ENCODE data around the gene NPFFR2.

NPFFR2 gene

DNA sequence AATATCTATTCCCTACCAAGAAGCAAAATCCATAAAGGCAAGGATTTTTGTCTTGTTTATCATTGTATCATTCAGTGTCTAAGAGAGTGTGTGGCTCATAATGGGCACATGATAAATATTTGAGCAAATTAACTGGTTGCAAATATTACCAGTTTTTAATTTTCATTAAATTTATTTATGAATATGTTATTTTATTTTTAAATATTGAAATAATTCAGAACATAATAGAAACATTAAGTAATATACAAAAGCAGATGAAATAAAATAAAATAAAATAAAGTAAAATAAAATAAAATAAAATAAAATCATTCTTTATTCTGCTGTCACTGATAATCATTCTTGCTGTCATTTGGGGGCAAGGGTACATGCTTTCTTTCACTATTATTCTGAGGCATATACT, 120.9 kb downstream of the NPFFR2 start:
- TF ChIP-seq EGR1 (IDR thresholded peaks at IDR 0.05) (no peak), CEBPB (IDR thresholded peaks at IDR 0.05) (no peak)

DNA sequence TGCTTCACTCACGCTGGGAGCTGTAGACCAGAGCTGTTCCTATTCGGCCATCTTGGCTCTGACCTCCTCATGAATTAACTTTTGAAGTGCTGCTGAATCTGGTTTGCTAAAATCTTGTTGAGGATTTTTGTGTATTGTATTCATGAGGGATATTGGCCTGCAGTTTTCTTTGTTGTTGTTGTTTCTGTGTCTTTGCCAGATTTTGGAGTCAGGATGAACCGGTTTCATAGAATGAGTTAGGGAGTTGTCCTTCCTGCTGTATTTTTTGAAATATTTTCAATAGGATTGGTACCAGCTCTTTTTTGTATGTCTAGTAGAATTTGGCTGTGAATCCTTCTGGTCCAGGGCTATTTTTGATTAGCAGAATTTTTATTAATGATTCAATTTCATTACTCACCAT, 138.1 kb downstream of the NPFFR2 start:
- TF ChIP-seq, protein P1, sequence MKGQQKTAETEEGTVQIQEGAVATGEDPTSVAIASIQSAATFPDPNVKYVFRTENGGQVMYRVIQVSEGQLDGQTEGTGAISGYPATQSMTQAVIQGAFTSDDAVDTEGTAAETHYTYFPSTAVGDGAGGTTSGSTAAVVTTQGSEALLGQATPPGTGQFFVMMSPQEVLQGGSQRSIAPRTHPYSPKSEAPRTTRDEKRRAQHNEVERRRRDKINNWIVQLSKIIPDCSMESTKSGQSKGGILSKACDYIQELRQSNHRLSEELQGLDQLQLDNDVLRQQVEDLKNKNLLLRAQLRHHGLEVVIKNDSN (IDR thresholded peaks at IDR 0.05) = no peak
- TF ChIP-seq YY1 (IDR thresholded peaks at IDR 0.05; ENCODE audit: low read depth) = no peak
- TF ChIP-seq, protein P2, sequence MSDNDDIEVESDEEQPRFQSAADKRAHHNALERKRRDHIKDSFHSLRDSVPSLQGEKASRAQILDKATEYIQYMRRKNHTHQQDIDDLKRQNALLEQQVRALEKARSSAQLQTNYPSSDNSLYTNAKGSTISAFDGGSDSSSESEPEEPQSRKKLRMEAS (IDR thresholded peaks at IDR 0.05) = no peak
- TF ChIP-seq EP300 (IDR thresholded peaks at IDR 0.05; ENCODE audit: borderline replicate concordance) = no peak
- no peak for TF ChIP-seq TAF1 (IDR thresholded peaks at IDR 0.05; ENCODE audit: low read depth)
- no peak for TF ChIP-seq TCF12 (IDR thresholded peaks at IDR 0.05; ENCODE audit: low read depth)
- no peak for TF ChIP-seq TEAD4 (IDR thresholded peaks at IDR 0.05)
- TF ChIP-seq EGR1 (IDR thresholded peaks at IDR 0.05) = no peak
- TF ChIP-seq ZBTB7A (IDR thresholded peaks at IDR 0.05; ENCODE audit: low read depth) = no peak
- TF ChIP-seq RAD21 (IDR thresholded peaks at IDR 0.05; ENCODE audit: low read depth) = no peak

DNA sequence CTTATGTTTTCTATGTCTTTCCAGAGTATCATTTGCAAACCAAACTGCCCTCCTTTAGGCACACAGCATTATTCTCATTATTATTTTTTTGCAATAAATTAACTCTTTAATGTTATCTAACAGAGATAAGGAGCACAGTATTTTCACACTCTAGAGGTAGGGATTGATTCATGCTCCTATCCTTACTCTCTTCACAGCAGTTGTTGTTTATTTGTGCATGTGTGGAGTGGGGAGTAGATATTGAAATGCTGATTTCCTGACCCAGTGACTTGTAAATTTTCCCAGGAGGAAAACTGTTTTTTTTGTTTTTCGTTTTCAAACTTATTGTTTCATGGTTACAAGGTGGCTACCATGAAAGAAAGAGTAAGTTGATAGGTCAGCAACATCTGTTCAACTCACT, 140.0 kb downstream of the NPFFR2 start:
- no peak for TF ChIP-seq TAF1 (IDR thresholded peaks at IDR 0.05; ENCODE audit: low read depth)
- TF ChIP-seq NFIC (IDR thresholded peaks at IDR 0.05) = no peak
- TF ChIP-seq EGR1 (IDR thresholded peaks at IDR 0.05) = no peak
- TF ChIP-seq, protein P2 (IDR thresholded peaks at IDR 0.05) = no peak
- TF ChIP-seq YY1 (IDR thresholded peaks at IDR 0.05; ENCODE audit: low read depth) = no peak
- TF ChIP-seq, protein P3, sequence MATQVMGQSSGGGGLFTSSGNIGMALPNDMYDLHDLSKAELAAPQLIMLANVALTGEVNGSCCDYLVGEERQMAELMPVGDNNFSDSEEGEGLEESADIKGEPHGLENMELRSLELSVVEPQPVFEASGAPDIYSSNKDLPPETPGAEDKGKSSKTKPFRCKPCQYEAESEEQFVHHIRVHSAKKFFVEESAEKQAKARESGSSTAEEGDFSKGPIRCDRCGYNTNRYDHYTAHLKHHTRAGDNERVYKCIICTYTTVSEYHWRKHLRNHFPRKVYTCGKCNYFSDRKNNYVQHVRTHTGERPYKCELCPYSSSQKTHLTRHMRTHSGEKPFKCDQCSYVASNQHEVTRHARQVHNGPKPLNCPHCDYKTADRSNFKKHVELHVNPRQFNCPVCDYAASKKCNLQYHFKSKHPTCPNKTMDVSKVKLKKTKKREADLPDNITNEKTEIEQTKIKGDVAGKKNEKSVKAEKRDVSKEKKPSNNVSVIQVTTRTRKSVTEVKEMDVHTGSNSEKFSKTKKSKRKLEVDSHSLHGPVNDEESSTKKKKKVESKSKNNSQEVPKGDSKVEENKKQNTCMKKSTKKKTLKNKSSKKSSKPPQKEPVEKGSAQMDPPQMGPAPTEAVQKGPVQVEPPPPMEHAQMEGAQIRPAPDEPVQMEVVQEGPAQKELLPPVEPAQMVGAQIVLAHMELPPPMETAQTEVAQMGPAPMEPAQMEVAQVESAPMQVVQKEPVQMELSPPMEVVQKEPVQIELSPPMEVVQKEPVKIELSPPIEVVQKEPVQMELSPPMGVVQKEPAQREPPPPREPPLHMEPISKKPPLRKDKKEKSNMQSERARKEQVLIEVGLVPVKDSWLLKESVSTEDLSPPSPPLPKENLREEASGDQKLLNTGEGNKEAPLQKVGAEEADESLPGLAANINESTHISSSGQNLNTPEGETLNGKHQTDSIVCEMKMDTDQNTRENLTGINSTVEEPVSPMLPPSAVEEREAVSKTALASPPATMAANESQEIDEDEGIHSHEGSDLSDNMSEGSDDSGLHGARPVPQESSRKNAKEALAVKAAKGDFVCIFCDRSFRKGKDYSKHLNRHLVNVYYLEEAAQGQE (IDR thresholded peaks at IDR 0.05; ENCODE audit: low read depth) = no peak
- TF ChIP-seq FOXM1 (IDR thresholded peaks at IDR 0.05; ENCODE audit: borderline replicate concordance, low read depth) = no peak
- TF ChIP-seq CEBPB (IDR thresholded peaks at IDR 0.05) = no peak
- no peak for TF ChIP-seq TEAD4 (IDR thresholded peaks at IDR 0.05)
- TF ChIP-seq, protein P1 (IDR thresholded peaks at IDR 0.05) = no peak
- no peak for TF ChIP-seq CREB1 (IDR thresholded peaks at IDR 0.05; ENCODE audit: low read depth)

DNA sequence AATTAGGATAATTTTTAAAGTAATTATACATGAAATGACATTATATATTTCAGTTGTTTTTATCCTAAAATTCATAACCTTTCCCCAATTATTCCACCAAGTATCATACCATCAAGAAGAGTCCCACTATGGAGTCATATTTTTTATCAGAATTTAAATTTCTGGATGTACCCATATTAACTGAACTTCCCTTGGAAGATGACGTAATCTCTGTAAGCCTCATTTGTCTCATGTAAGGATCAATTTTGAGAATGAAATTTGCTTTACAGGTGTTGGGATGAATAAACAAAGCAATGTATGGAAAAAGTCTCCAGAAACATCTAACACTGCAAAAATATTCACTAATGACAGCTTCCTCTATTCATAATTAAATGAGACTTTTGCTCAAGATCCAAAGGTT, 147.5 kb downstream of the NPFFR2 start:
- TF ChIP-seq CEBPB (IDR thresholded peaks at IDR 0.05) (no peak), FOXM1 (IDR thresholded peaks at IDR 0.05; ENCODE audit: borderline replicate concordance, low read depth) (no peak), NFIC (IDR thresholded peaks at IDR 0.05) (no peak), EP300 (IDR thresholded peaks at IDR 0.05; ENCODE audit: borderline replicate concordance) (no peak), CREB1 (IDR thresholded peaks at IDR 0.05; ENCODE audit: low read depth) (no peak), TAF1 (IDR thresholded peaks at IDR 0.05; ENCODE audit: low read depth) (no peak), TCF12 (IDR thresholded peaks at IDR 0.05; ENCODE audit: low read depth) (no peak), TEAD4 (IDR thresholded peaks at IDR 0.05) (no peak), RAD21 (IDR thresholded peaks at IDR 0.05; ENCODE audit: low read depth) (no peak), EGR1 (IDR thresholded peaks at IDR 0.05) (no peak)
- TF ChIP-seq, protein P3 (IDR thresholded peaks at IDR 0.05; ENCODE audit: low read depth) = no peak
- TF ChIP-seq, protein P2 (IDR thresholded peaks at IDR 0.05) = no peak
- TF ChIP-seq, protein P1 (IDR thresholded peaks at IDR 0.05) = no peak

DNA sequence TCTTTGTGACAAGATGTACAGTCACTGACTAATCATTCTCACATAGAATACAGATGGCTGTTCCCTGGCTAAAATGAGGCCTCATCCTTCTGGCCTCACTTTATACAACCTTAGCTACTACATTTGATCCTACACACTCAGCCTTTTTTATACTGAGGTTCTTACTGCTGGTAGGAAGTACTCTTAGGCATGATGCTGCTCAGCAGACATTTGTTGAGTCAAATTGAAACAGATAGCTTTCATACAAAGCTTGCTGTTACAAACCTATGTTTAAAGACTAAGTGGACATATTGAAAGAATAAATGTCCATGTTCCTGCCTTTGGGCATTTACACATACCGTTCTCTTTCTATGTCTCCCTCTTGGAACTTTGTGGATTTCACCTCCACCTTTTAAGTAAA, 154.9 kb downstream of the NPFFR2 start:
- TF ChIP-seq TCF12 (IDR thresholded peaks at IDR 0.05; ENCODE audit: low read depth) (no peak), EGR1 (IDR thresholded peaks at IDR 0.05) (no peak), YY1 (IDR thresholded peaks at IDR 0.05; ENCODE audit: low read depth) (no peak), TEAD4 (IDR thresholded peaks at IDR 0.05) (no peak), EP300 (IDR thresholded peaks at IDR 0.05; ENCODE audit: borderline replicate concordance) (no peak), CEBPB (IDR thresholded peaks at IDR 0.05) (no peak)
- TF ChIP-seq, protein P2 (IDR thresholded peaks at IDR 0.05) = no peak

DNA sequence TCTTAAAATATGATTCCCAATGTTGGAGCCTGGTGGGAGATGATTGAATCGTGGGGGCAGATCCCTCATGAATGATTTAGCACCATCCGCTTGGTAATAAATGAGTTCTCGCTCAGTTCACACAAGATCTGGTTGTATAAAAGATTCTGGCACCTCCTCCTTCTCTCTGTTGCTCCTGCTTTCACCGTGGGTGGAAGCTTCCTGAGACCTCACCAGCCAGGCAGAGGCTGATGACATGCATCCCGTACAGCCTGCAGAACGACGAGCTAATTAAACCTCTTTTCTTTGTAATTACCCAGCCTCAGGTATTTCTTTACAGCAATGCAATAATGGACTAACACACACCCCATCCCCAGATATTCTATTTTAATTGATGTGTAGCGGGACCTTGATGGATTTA, 162.2 kb downstream of the NPFFR2 start:
- TF ChIP-seq YY1 (IDR thresholded peaks at IDR 0.05; ENCODE audit: low read depth) = no peak
- TF ChIP-seq, protein P3 (IDR thresholded peaks at IDR 0.05; ENCODE audit: low read depth) = no peak
- TF ChIP-seq RAD21 (IDR thresholded peaks at IDR 0.05; ENCODE audit: low read depth) = no peak
- TF ChIP-seq TCF12 (IDR thresholded peaks at IDR 0.05; ENCODE audit: low read depth) = no peak
- TF ChIP-seq, protein P1 (IDR thresholded peaks at IDR 0.05) = no peak
- no peak for TF ChIP-seq EGR1 (IDR thresholded peaks at IDR 0.05)
- TF ChIP-seq, protein P2 (IDR thresholded peaks at IDR 0.05) = no peak
- TF ChIP-seq ZBTB7A (IDR thresholded peaks at IDR 0.05; ENCODE audit: low read depth) = no peak
- no peak for TF ChIP-seq EP300 (IDR thresholded peaks at IDR 0.05; ENCODE audit: borderline replicate concordance)
- no peak for TF ChIP-seq FOXM1 (IDR thresholded peaks at IDR 0.05; ENCODE audit: borderline replicate concordance, low read depth)
- TF ChIP-seq NFIC (IDR thresholded peaks at IDR 0.05) = no peak
- no peak for TF ChIP-seq CREB1 (IDR thresholded peaks at IDR 0.05; ENCODE audit: low read depth)
- TF ChIP-seq CEBPB (IDR thresholded peaks at IDR 0.05) = no peak
- no peak for TF ChIP-seq TEAD4 (IDR thresholded peaks at IDR 0.05)
- no peak for TF ChIP-seq TAF1 (IDR thresholded peaks at IDR 0.05; ENCODE audit: low read depth)
